NOMO-1 (cell line): ENCODE data around the gene MIOX.

Experiments
- DNase-seq, 2 experiments: peaks; one replicate each; lab custom pipeline; 2025; ENCODE audit not compliant: unreplicated experiment in 2 of 2; lab: John Stamatoyannopoulos, UW

MIOX gene

GRCh38 chr22:50471962-50472361 is 14.7 kb upstream of the MIOX start:
- DNase-seq, result no peak

GRCh38 chr22:50473088-50473487 is 13.6 kb upstream of the MIOX start:
- DNase-seq, result no peak

GRCh38 chr22:50473855-50474671 is 12.6 kb upstream of the MIOX start:
- DNase-seq, result peak; percentile 17 to 20

GRCh38 chr22:50474710-50475651 is 11.7 kb upstream of the MIOX start, which contains the start of gene SBF1:
Gene SBF1 (minus strand): TSS chr22:50475035. CDS start chr22:50474840, 195 bp downstream.
- DNase-seq, result peak; percentile 78 to 93

- DNase-seq, result no peak
Observed at GRCh38 chr22:50475652-50476002, 11.0 kb upstream of the MIOX start.

GRCh38 chr22:50476868-50477267 is 9.8 kb upstream of the MIOX start:
- no peak for DNase-seq

GRCh38 chr22:50477923-50478322 is 8.7 kb upstream of the MIOX start:
- no peak for DNase-seq

GRCh38 chr22:50479721-50480120 is 6.9 kb upstream of the MIOX start:
- DNase-seq, result peak in 1 of 2 experiments; percentile 13

GRCh38 chr22:50481045-50481439 is 5.6 kb upstream of the MIOX start:
- DNase-seq, result no peak

GRCh38 chr22:50481440-50482106 is 5.1 kb upstream of the MIOX start, which contains the start of gene ADM2:
Gene ADM2 (plus strand): TSS chr22:50481543. CDS start chr22:50481848, 305 bp downstream.
- DNase-seq, result no peak

- no peak for DNase-seq
Observed at GRCh38 chr22:50482107-50483074, 4.3 kb upstream of the MIOX start.

- no peak for DNase-seq
Observed at GRCh38 chr22:50483106-50483505, 3.6 kb upstream of the MIOX start.

GRCh38 chr22:50483556-50483955 is 3.1 kb upstream of the MIOX start:
- no peak for DNase-seq

GRCh38 chr22:50483977-50484853 is 2.4 kb upstream of the MIOX start:
- no peak for DNase-seq

GRCh38 chr22:50485221-50486131 is 1.2 kb upstream of the MIOX start:
- no peak for DNase-seq

- DNase-seq, result no peak
Observed at GRCh38 chr22:50487290-50488005, 789 bp downstream of the MIOX start.

GRCh38 chr22:50488006-50488677 is 1.5 kb downstream of the MIOX start:
- DNase-seq, result no peak
